Measurements from ENCODE around the gene NOMO2. TPM values are rescaled to one million over a fixed set of nuclear protein-coding genes. Genes with fewer than 3 reads are reported as not detected.
"Not testable (repeated sequence)": the region's sequence is repeated elsewhere in the genome, so short reads cannot be mapped to it uniquely, and the experiment has no call there.

The NOMO2 gene
- total RNA-seq, 6 donors from 2014 or later, result 37.7 to 133 (median 75.2) TPM

- H3K27ac ChIP-seq; H3K9me3 ChIP-seq; ATAC-seq (ENCODE audit: low FRiP score in 2 of 2); H3K4me3 ChIP-seq; H3K4me1 ChIP-seq; DNase-seq; H3K27me3 ChIP-seq; H3K36me3 ChIP-seq: not testable (repeated sequence)
- WGBS, 2 donors, result no CpG with 5 or more reads among the region's 11 CpGs
Measured at GRCh38 chr16:18409532-18410293, 152.2 kb downstream of the NOMO2 start.

GRCh38 chr16:18401851-18402657 is 159.8 kb downstream of the NOMO2 start:
- DNase-seq, H3K9me3 ChIP-seq, H3K4me1 ChIP-seq, H3K27ac ChIP-seq, H3K36me3 ChIP-seq, H3K4me3 ChIP-seq, H3K27me3 ChIP-seq: not testable (repeated sequence)
- no CpG with 5 or more reads among the region's 88 CpGs for WGBS, 2 donors
- ATAC-seq (ENCODE audit: low FRiP score in 2 of 2), result peak; percentile 86 to 90

- H3K36me3 ChIP-seq; H3K4me1 ChIP-seq; H3K27me3 ChIP-seq; ATAC-seq (ENCODE audit: low FRiP score in 2 of 2); H3K9me3 ChIP-seq: not testable (repeated sequence)
- Histone ChIP-seq H3K4me3 (peak overlapping the region; percentile 41 to 49 (median 48)), H3K27ac (peak overlapping the region in 3 of 4 donors; percentile 49 to 75 (median 53))
- no CpG with 5 or more reads among the region's 38 CpGs for WGBS, 2 donors
- DNase-seq, result peak; percentile 20 to 93
Measured at GRCh38 chr16:18401159-18401558, 160.7 kb downstream of the NOMO2 start.

- H3K9me3 ChIP-seq; H3K27ac ChIP-seq; H3K27me3 ChIP-seq; H3K36me3 ChIP-seq; H3K4me3 ChIP-seq; H3K4me1 ChIP-seq; ATAC-seq (ENCODE audit: low FRiP score in 2 of 2): not testable (repeated sequence)
- no CpG with 5 or more reads among the region's 31 CpGs for WGBS, 2 donors
- DNase-seq, result peak in 1 of 2 donors; percentile 53
Measured at GRCh38 chr16:18394363-18394762, 167.5 kb downstream of the NOMO2 start.

- WGBS, 2 donors, result no CpG with 5 or more reads among the region's 43 CpGs
- ATAC-seq (ENCODE audit: low FRiP score in 2 of 2), result peak in 1 of 2 donors; percentile 48
- not testable (repeated sequence) for H3K4me3 ChIP-seq, DNase-seq, H3K27me3 ChIP-seq, H3K36me3 ChIP-seq, H3K4me1 ChIP-seq, H3K9me3 ChIP-seq, H3K27ac ChIP-seq
Measured at GRCh38 chr16:18387767-18388166, 174.1 kb downstream of the NOMO2 start.

- not testable (repeated sequence) for H3K4me3 ChIP-seq; H3K27ac ChIP-seq; ATAC-seq (ENCODE audit: low FRiP score in 2 of 2); H3K4me1 ChIP-seq; DNase-seq; H3K27me3 ChIP-seq; H3K9me3 ChIP-seq; H3K36me3 ChIP-seq
- WGBS, 2 donors, result 90% methylated on average over 6 of the region's 25 CpGs; no CpG with 5 or more reads in 1 of the 2 donors
Measured at GRCh38 chr16:18386517-18386916, 175.4 kb downstream of the NOMO2 start.

GRCh38 chr16:18385285-18385684 is 176.6 kb downstream of the NOMO2 start:
- ATAC-seq (ENCODE audit: low FRiP score in 2 of 2), result peak in 1 of 2 donors; percentile 23
- H3K27me3 ChIP-seq, H3K9me3 ChIP-seq, H3K27ac ChIP-seq, H3K4me3 ChIP-seq, H3K36me3 ChIP-seq, DNase-seq, H3K4me1 ChIP-seq: not testable (repeated sequence)
- 100% methylated on average over 2 of the region's 33 CpGs; no CpG with 5 or more reads in 1 of the 2 donors for WGBS, 2 donors

- not testable (repeated sequence) for DNase-seq; H3K4me1 ChIP-seq; H3K36me3 ChIP-seq; ATAC-seq (ENCODE audit: low FRiP score in 2 of 2); H3K27ac ChIP-seq; H3K4me3 ChIP-seq; H3K27me3 ChIP-seq; H3K9me3 ChIP-seq
- WGBS, 2 donors, result no CpG with 5 or more reads among the region's 31 CpGs
Measured at GRCh38 chr16:18384869-18385268, 177.0 kb downstream of the NOMO2 start.

- H3K27ac ChIP-seq, H3K36me3 ChIP-seq, H3K9me3 ChIP-seq, H3K27me3 ChIP-seq, H3K4me3 ChIP-seq, H3K4me1 ChIP-seq: not testable (repeated sequence)
- DNase-seq, result peak in 1 of 2 donors; percentile 27
- 97% methylated on average over 12 of the region's 25 CpGs; no CpG with 5 or more reads in 1 of the 2 donors for WGBS, 2 donors
- peak; percentile 48 to 63 for ATAC-seq (ENCODE audit: low FRiP score in 2 of 2)
Measured at GRCh38 chr16:18384098-18384636, 177.7 kb downstream of the NOMO2 start.

- H3K27me3 ChIP-seq; H3K36me3 ChIP-seq; H3K9me3 ChIP-seq; DNase-seq; H3K4me1 ChIP-seq; ATAC-seq (ENCODE audit: low FRiP score in 2 of 2); H3K27ac ChIP-seq; H3K4me3 ChIP-seq: not testable (repeated sequence)
- WGBS, 2 donors, result 88% methylated on average over 9 of the region's 28 CpGs; no CpG with 5 or more reads in 1 of the 2 donors
Measured at GRCh38 chr16:18382696-18383095, 179.2 kb downstream of the NOMO2 start.

Measured in upper lobe of left lung (tissue), 6 donors.